ENCODE data around the gene NEK4.
A peak's percentile ranks its signal among the peaks of the same experiment; 100 is the strongest.
"Not testable (repeated sequence)": the region's sequence is repeated elsewhere in the genome, so short reads cannot be mapped to it uniquely, and the experiment has no call there.

NEK4 gene

GRCh38 chr3:52689151-52689550 is 81.6 kb downstream of the NEK4 start:
- Mint-ChIP-seq H3K4me1 (peaks cover 35% of the 10 kb centered on the region), H3K27me3 (no peaks in the 10 kb centered on the region), H3K36me3 (peaks cover 51% of the 10 kb centered on the region), H3K9me3 (no peaks in the 10 kb centered on the region), H3K27ac (no peak overlapping the region), H3K4me3 (no peak overlapping the region)
- ATAC-seq, result no peak

GRCh38 chr3:52688266-52688665 is 82.5 kb downstream of the NEK4 start:
- no peak overlapping the region for H3K27ac Mint-ChIP-seq
- H3K4me1 Mint-ChIP-seq, result peaks cover 29% of the 10 kb centered on the region
- no peaks in the 10 kb centered on the region for H3K27me3 Mint-ChIP-seq
- H3K9me3 Mint-ChIP-seq, result no peaks in the 10 kb centered on the region
- H3K36me3 Mint-ChIP-seq, result peaks cover 44% of the 10 kb centered on the region
- no peak overlapping the region for H3K4me3 Mint-ChIP-seq
- no peak for ATAC-seq

GRCh38 chr3:52685709-52686691 is 84.7 kb downstream of the NEK4 start, which contains the start of the genes GNL3 and PBRM1:
TSS of gene GNL3 (plus strand) at chr3:52686032. CDS start at chr3:52686093, 61 bp downstream.
TSS of gene PBRM1 (minus strand) at chr3:52685913.
- Mint-ChIP-seq H3K36me3 (peaks cover 36% of the 10 kb centered on the region), H3K9me3 (no peaks in the 10 kb centered on the region), H3K27ac (peak within 1 kb of the TSS; percentile 94), H3K4me3 (peak within 1 kb of the TSS; percentile 94), H3K4me1 (peaks cover 41% of the 10 kb centered on the region), H3K27me3 (no peaks in the 10 kb centered on the region)
- peak; percentile 91 for ATAC-seq

- peaks cover 48% of the 10 kb centered on the region for H3K4me1 Mint-ChIP-seq
- ATAC-seq, result peak; percentile 97
- H3K27ac Mint-ChIP-seq, result peak overlapping the region; percentile 94
- H3K9me3 Mint-ChIP-seq, result no peaks in the 10 kb centered on the region
- no peaks in the 10 kb centered on the region for H3K27me3 Mint-ChIP-seq
- H3K4me3 Mint-ChIP-seq, result peak overlapping the region; percentile 94
- H3K36me3 Mint-ChIP-seq, result peaks cover 30% of the 10 kb centered on the region
Observed at GRCh38 chr3:52685285-52685708, 85.4 kb downstream of the NEK4 start.

- Mint-ChIP-seq H3K9me3 (no peaks in the 10 kb centered on the region), H3K27ac (peak overlapping the region; percentile 94), H3K36me3 (peaks cover 28% of the 10 kb centered on the region), H3K4me3 (peak overlapping the region; percentile 94), H3K4me1 (peaks cover 51% of the 10 kb centered on the region), H3K27me3 (no peaks in the 10 kb centered on the region)
- no peak for ATAC-seq
Observed at GRCh38 chr3:52684184-52684583, 86.6 kb downstream of the NEK4 start.

- no peak for ATAC-seq
- Mint-ChIP-seq H3K4me3 (no peak overlapping the region), H3K9me3 (no peaks in the 10 kb centered on the region), H3K27me3 (no peaks in the 10 kb centered on the region), H3K4me1 (peaks cover 52% of the 10 kb centered on the region), H3K36me3 (peaks cover 28% of the 10 kb centered on the region), H3K27ac (no peak overlapping the region)
Observed at GRCh38 chr3:52683611-52684010, 87.1 kb downstream of the NEK4 start.

- no peaks in the 10 kb centered on the region for H3K9me3 Mint-ChIP-seq
- H3K27ac Mint-ChIP-seq, result peak overlapping the region; percentile 51
- H3K27me3 Mint-ChIP-seq, result no peaks in the 10 kb centered on the region
- ATAC-seq, result no peak
- no peak overlapping the region for H3K4me3 Mint-ChIP-seq
- peaks cover 52% of the 10 kb centered on the region for H3K4me1 Mint-ChIP-seq
- peaks cover 25% of the 10 kb centered on the region for H3K36me3 Mint-ChIP-seq
Observed at GRCh38 chr3:52682016-52682415, 88.7 kb downstream of the NEK4 start.

- Mint-ChIP-seq H3K4me3 (peak overlapping the region; percentile 1), H3K27ac (peak overlapping the region; percentile 51), H3K27me3 (no peaks in the 10 kb centered on the region), H3K36me3 (peaks cover 30% of the 10 kb centered on the region), H3K4me1 (peaks cover 50% of the 10 kb centered on the region), H3K9me3 (no peaks in the 10 kb centered on the region)
- ATAC-seq, result no peak
Observed at GRCh38 chr3:52681596-52681995, 89.1 kb downstream of the NEK4 start.

GRCh38 chr3:52679811-52680210 is 90.9 kb downstream of the NEK4 start:
- ATAC-seq, result no peak
- no peaks in the 10 kb centered on the region for H3K9me3 Mint-ChIP-seq
- no peaks in the 10 kb centered on the region for H3K27me3 Mint-ChIP-seq
- peak overlapping the region; percentile 51 for H3K27ac Mint-ChIP-seq
- peaks cover 43% of the 10 kb centered on the region for H3K36me3 Mint-ChIP-seq
- H3K4me1 Mint-ChIP-seq, result peaks cover 46% of the 10 kb centered on the region
- no peak overlapping the region for H3K4me3 Mint-ChIP-seq

- Mint-ChIP-seq H3K27me3 (no peaks in the 10 kb centered on the region), H3K4me3 (no peak overlapping the region), H3K4me1 (peaks cover 41% of the 10 kb centered on the region), H3K9me3 (no peaks in the 10 kb centered on the region), H3K27ac (peak overlapping the region; percentile 51), H3K36me3 (peaks cover 45% of the 10 kb centered on the region)
- no peak for ATAC-seq
Observed at GRCh38 chr3:52679199-52679538, 91.6 kb downstream of the NEK4 start.

- Mint-ChIP-seq H3K27ac (peak overlapping the region; percentile 51), H3K27me3 (no peaks in the 10 kb centered on the region), H3K36me3 (peaks cover 45% of the 10 kb centered on the region), H3K4me3 (no peak overlapping the region), H3K4me1 (peaks cover 41% of the 10 kb centered on the region), H3K9me3 (no peaks in the 10 kb centered on the region)
- no peak for ATAC-seq
Observed at GRCh38 chr3:52678265-52679198, 92.2 kb downstream of the NEK4 start.

GRCh38 chr3:52676201-52676600 is 94.5 kb downstream of the NEK4 start:
- H3K27ac Mint-ChIP-seq, ATAC-seq, H3K4me3 Mint-ChIP-seq, H3K9me3 Mint-ChIP-seq, H3K27me3 Mint-ChIP-seq: not testable (repeated sequence)
- H3K4me1 Mint-ChIP-seq, result peaks cover 42% of the 10 kb centered on the region
- H3K36me3 Mint-ChIP-seq, result peaks cover 61% of the 10 kb centered on the region

- Mint-ChIP-seq H3K36me3 (peaks cover 46% of the 10 kb centered on the region), H3K4me3 (no peak overlapping the region), H3K27me3 (no peaks in the 10 kb centered on the region), H3K27ac (peak overlapping the region; percentile 76), H3K9me3 (no peaks in the 10 kb centered on the region), H3K4me1 (peaks cover 33% of the 10 kb centered on the region)
- ATAC-seq, result no peak
Observed at GRCh38 chr3:52671676-52672075, 99.1 kb downstream of the NEK4 start.

GRCh38 chr3:52670621-52671521 is 99.9 kb downstream of the NEK4 start:
- Mint-ChIP-seq H3K4me1 (peaks cover 33% of the 10 kb centered on the region), H3K9me3 (no peaks in the 10 kb centered on the region), H3K27me3 (no peaks in the 10 kb centered on the region), H3K4me3 (no peak overlapping the region), H3K36me3 (peaks cover 48% of the 10 kb centered on the region), H3K27ac (peak overlapping the region; percentile 76)
- peak; percentile 84 for ATAC-seq

All from stimulated activated memory B cell treated with anti-CD40 and anti-IgM and Interleukin-4, amounts not matched to agents 10 μg/mL and 1 μg/mL and 100 μg/mL, for 72 hours (primary cell).